T-helper 2 cell treated with Interferon-gamma antibody and Interleukin-4, amounts not matched to agents 5 μg/mL and 100 μg/mL, for 36 hours (primary cell): ENCODE measurements around the gene CCNDBP1.
A peak's percentile ranks its signal among the peaks of the same experiment; 100 is the strongest.

Experiments used
- DNase-seq: peaks from one replicate; pipeline ENCODE4 v3.0.0; 2021; ENCODE audit warnings: low spot score
- H3K27ac Mint-ChIP-seq: one replicate; pipeline ENCODE4 v1.8.0; 2021; ENCODE audit warnings: mild to moderate bottlenecking, mixed read lengths
- H3K27me3 Mint-ChIP-seq: one replicate; pipeline ENCODE4 v1.8.0; 2021; ENCODE audit warnings: low read depth, mixed read lengths
- H3K36me3 Mint-ChIP-seq: one replicate; pipeline ENCODE4 v1.8.0; 2021; ENCODE audit warnings: low read depth, mixed read lengths
- H3K4me1 Mint-ChIP-seq: one replicate; pipeline ENCODE4 v1.8.0; 2021; ENCODE audit warnings: low read depth, mixed read lengths
- H3K4me3 Mint-ChIP-seq: one replicate; pipeline ENCODE4 v1.8.0; 2022; ENCODE audit warnings: mild to moderate bottlenecking, moderate library complexity, mixed read lengths
- H3K9me3 Mint-ChIP-seq: one replicate; pipeline ENCODE4 v1.8.0; 2021; ENCODE audit warnings: mixed read lengths

CCNDBP1 gene

DNA sequence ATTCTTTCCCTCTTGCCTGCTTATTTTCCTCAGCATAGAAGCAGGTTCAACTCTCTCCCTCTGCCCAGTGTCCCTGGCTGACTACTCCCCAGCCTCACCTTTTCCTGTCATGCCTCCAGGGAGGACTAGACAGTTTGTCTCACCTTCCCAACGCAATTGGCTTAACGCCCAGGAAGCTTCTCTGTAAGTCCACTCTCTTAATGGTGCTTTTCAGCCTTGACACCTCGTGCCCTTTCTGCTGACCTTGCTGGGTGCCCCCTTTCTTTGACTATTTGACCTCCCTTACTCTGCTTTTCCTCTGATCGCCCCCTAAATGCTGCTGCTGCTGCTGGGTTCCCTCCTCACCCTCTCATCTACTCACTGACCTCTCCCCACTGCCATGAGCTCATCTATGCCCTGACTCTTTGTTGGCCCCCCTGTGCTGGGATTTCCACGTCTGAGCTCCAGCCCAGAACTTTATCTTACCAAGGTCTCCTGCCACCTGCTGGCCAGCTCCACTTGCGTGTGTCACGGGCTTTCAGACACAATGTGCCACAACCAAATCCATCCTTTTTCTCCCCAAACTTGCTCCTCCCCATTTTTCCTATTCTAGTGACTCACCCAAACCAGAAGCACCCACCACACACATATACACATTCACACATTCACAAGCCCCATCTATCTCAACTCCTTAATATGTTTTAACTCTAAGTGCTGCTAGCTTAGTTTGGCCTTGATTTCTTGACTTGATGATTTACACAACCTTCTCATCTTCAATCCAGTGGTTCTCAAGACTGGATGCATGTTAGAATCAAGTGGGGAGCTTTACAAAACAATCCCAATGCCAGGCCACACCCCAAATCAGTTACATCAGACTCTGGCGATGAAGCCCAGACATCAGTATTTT lies 19.1 kb downstream of the CCNDBP1 start:
- Mint-ChIP-seq H3K27ac (no peak overlapping the region), H3K4me3 (no peak overlapping the region), H3K27me3 (peaks cover 9% of the 10 kb centered on the region), H3K36me3 (no peaks in the 10 kb centered on the region), H3K4me1 (peaks cover 8% of the 10 kb centered on the region), H3K9me3 (no peaks in the 10 kb centered on the region)
- DNase-seq: peak; percentile 42

GRCh38 chr15:43206054-43206453 lies 20.9 kb downstream of the CCNDBP1 start:
- no peak overlapping the region for H3K4me3 Mint-ChIP-seq
- peaks cover 3% of the 10 kb centered on the region for H3K4me1 Mint-ChIP-seq
- no peak overlapping the region for H3K27ac Mint-ChIP-seq
- no peaks in the 10 kb centered on the region for H3K36me3 Mint-ChIP-seq
- no peak for DNase-seq
- H3K27me3 Mint-ChIP-seq: peaks cover 9% of the 10 kb centered on the region
- no peaks in the 10 kb centered on the region for H3K9me3 Mint-ChIP-seq

GRCh38 chr15:43207024-43207423 lies 21.8 kb downstream of the CCNDBP1 start:
- Mint-ChIP-seq H3K27me3 (peaks cover 9% of the 10 kb centered on the region), H3K4me1 (peaks cover 3% of the 10 kb centered on the region), H3K9me3 (no peaks in the 10 kb centered on the region), H3K4me3 (no peak overlapping the region), H3K27ac (no peak overlapping the region), H3K36me3 (no peaks in the 10 kb centered on the region)
- DNase-seq: no peak

DNA sequence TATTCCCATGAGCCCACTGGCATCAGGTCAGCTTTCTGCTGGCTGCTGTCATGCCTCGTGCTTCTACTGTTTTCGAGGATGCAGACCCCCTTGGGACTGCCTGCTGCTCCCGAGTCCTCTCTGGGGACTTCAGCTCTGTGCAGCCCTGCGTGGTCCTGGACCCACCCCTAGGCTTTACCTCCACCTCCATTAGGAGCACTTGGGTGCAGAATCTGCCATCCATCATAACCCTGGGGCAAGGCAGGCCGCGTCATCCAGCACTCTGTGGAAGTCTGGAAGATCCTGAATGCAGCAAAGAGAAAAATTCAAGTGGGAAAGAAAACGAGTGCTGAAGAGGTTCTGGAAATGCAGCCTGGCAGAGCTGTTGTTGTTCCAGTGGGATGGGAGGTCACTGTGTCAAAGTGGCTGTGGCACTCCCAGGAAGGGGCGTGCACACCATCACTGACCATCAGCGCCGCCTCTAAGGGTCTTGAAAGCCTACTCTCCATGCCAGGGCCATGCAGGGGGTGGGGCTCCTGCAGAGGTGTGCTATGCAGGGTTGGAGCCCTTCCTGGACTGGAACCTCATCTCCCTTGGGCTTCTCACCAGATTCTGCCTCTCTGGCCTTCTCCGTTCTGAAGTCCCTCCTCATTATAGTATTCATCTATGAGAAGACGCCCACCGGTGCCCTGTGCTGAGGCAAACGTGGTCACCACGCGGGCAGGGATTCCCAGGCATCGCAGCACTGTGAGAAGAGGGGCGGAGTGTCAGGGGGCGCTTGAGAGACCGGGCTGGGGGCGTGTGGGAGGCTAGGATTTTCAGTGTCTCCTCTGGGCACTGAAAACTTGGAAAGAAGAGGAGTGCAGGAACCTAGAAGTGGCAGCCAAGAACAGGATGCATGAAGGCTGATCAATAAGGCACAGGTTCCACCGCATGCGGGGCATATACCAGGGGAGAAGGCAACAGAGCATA lies 23.1 kb downstream of the CCNDBP1 start:
- Mint-ChIP-seq H3K27ac (no peak overlapping the region), H3K4me1 (peaks cover 3% of the 10 kb centered on the region), H3K9me3 (no peaks in the 10 kb centered on the region), H3K27me3 (peaks cover 9% of the 10 kb centered on the region), H3K4me3 (no peak overlapping the region), H3K36me3 (no peaks in the 10 kb centered on the region)
- no peak for DNase-seq

DNA sequence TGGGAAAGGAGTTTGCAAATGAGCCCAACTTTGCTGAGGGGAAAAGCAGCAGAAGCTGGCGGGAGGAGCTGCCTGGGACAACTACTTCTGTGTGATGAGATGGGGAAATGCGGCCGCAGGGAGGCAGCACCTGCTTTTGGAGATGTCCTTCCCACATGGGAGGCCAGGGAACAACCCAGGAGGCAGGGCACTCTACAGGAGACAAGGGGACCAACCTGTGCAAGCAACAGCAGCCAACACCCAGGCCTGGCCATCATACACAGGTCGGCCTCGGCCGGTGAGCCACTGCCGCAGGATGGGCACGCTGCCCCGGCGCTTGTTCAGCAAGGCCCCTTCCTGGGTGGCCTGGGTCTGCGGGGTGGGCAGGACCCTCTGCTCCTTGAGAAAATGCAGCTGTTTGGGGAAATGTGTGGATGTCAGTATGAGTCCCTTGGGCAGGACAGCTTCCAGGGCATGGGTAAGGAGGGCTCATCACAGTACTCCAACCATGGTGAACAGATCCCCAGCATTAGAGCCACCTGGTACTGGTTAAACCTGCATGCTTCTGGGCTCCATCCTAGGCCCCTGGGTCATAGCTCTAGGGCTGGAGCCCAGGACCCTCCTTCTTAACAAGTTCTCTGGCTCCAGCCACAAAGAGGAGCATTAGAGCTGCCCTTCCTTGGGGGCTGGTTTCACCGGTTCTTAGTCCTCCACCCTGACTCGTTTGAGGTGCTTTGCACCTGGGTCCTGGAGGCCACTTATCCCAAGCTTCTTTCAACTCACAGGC lies 24.0 kb downstream of the CCNDBP1 start:
- no peak for DNase-seq
- no peak overlapping the region for H3K27ac Mint-ChIP-seq
- no peaks in the 10 kb centered on the region for H3K9me3 Mint-ChIP-seq
- no peak overlapping the region for H3K4me3 Mint-ChIP-seq
- H3K27me3 Mint-ChIP-seq: peaks cover 9% of the 10 kb centered on the region
- peaks cover 1% of the 10 kb centered on the region for H3K4me1 Mint-ChIP-seq
- no peaks in the 10 kb centered on the region for H3K36me3 Mint-ChIP-seq

DNA sequence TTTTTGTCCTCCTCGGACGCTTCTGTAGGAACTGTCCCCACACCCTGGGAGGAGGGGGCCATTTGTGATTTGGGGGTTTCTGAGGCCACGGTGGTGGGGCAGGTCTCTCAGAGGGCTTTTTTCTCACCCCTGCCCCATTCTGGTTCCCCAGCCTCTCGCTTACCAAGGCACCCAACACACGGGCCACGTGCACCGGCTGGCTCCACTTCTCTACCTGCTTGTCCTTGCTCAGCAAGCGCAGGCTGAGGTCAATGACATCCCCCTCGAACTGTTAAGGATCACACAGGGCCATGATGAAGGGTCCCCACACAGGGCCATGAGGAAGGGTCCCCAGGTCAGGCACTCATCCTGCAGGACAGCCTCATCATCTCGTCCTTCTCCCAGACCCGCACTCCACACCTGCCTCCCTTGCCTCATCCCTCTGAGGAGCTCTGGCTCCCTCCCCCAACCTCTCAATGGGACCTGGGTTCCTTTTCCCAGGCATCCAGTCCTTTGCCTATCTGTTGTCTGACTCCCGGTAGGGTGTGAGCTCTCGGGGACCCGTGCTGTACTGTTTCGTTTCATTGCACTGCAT lies 25.1 kb downstream of the CCNDBP1 start:
- peaks cover 9% of the 10 kb centered on the region for H3K27me3 Mint-ChIP-seq
- H3K4me3 Mint-ChIP-seq: no peak overlapping the region
- no peak for DNase-seq
- no peak overlapping the region for H3K27ac Mint-ChIP-seq
- H3K4me1 Mint-ChIP-seq: no peaks in the 10 kb centered on the region
- no peaks in the 10 kb centered on the region for H3K9me3 Mint-ChIP-seq
- H3K36me3 Mint-ChIP-seq: no peaks in the 10 kb centered on the region

- Mint-ChIP-seq H3K4me1 (no peaks in the 10 kb centered on the region), H3K4me3 (no peak overlapping the region), H3K27me3 (peaks cover 9% of the 10 kb centered on the region), H3K9me3 (no peaks in the 10 kb centered on the region), H3K36me3 (no peaks in the 10 kb centered on the region), H3K27ac (no peak overlapping the region)
- no peak for DNase-seq
Observed at GRCh38 chr15:43210807-43211206, 25.6 kb downstream of the CCNDBP1 start.

GRCh38 chr15:43211224-43211735 lies 26.1 kb downstream of the CCNDBP1 start:
- DNase-seq: no peak
- Mint-ChIP-seq H3K36me3 (no peaks in the 10 kb centered on the region), H3K27ac (no peak overlapping the region), H3K9me3 (no peaks in the 10 kb centered on the region), H3K4me3 (no peak overlapping the region), H3K27me3 (peaks cover 9% of the 10 kb centered on the region), H3K4me1 (no peaks in the 10 kb centered on the region)

DNA sequence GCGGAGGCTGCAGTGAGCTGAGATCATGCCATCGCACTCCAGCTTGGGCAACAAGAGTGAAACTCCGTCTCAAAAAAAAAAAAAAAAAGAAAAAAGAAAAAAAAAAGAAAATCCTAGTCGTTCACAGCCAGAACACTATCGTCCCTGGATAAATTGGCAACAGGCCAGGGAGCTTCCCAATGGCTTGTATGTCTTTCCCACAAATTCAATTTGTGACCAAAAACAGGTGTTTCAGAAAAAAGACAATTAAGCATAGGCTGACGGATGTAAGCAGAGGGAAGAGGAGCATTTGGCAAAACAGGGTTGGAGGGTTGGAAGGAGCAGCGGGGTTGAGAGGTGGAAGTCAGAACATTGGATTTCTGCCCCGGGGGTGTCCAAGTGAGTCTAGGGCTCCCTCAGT lies 27.1 kb downstream of the CCNDBP1 start:
- H3K36me3 Mint-ChIP-seq: no peaks in the 10 kb centered on the region
- no peak for DNase-seq
- peaks cover 13% of the 10 kb centered on the region for H3K27me3 Mint-ChIP-seq
- no peak overlapping the region for H3K4me3 Mint-ChIP-seq
- H3K4me1 Mint-ChIP-seq: no peaks in the 10 kb centered on the region
- H3K9me3 Mint-ChIP-seq: peaks cover 4% of the 10 kb centered on the region
- no peak overlapping the region for H3K27ac Mint-ChIP-seq

GRCh38 chr15:43212951-43213350 lies 27.7 kb downstream of the CCNDBP1 start:
- Mint-ChIP-seq H3K36me3 (no peaks in the 10 kb centered on the region), H3K27ac (no peak overlapping the region), H3K9me3 (peaks cover 4% of the 10 kb centered on the region), H3K4me1 (no peaks in the 10 kb centered on the region), H3K4me3 (no peak overlapping the region), H3K27me3 (peaks cover 10% of the 10 kb centered on the region)
- DNase-seq: no peak

- Mint-ChIP-seq H3K9me3 (peaks cover 4% of the 10 kb centered on the region), H3K4me1 (no peaks in the 10 kb centered on the region), H3K4me3 (no peak overlapping the region), H3K27me3 (peaks cover 10% of the 10 kb centered on the region), H3K36me3 (no peaks in the 10 kb centered on the region), H3K27ac (no peak overlapping the region)
- DNase-seq: no peak
Observed at GRCh38 chr15:43213466-43213865, 28.3 kb downstream of the CCNDBP1 start.

DNA sequence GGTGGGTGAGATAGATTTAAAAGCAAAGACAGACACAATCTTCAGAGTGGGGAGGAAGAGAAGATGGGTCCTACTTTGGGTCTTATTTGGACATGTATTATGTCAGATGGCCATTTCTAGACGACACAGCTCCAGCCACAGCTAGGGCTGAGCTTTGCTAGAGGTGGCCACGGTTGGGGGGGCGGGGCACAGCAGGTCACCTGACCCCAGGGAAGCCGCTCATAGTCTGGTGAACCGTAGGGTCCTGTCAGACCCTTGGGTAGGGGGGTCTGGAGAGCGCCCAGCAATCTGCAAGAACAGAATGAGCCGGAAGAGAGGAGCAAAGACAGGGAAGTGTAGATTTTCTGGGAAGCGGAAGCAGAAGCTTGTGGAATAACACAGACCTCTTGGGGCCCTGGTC lies 29.0 kb downstream of the CCNDBP1 start:
- DNase-seq: no peak
- H3K4me1 Mint-ChIP-seq: no peaks in the 10 kb centered on the region
- peaks cover 4% of the 10 kb centered on the region for H3K9me3 Mint-ChIP-seq
- H3K4me3 Mint-ChIP-seq: no peak overlapping the region
- H3K36me3 Mint-ChIP-seq: no peaks in the 10 kb centered on the region
- H3K27me3 Mint-ChIP-seq: peaks cover 4% of the 10 kb centered on the region
- H3K27ac Mint-ChIP-seq: no peak overlapping the region

DNA sequence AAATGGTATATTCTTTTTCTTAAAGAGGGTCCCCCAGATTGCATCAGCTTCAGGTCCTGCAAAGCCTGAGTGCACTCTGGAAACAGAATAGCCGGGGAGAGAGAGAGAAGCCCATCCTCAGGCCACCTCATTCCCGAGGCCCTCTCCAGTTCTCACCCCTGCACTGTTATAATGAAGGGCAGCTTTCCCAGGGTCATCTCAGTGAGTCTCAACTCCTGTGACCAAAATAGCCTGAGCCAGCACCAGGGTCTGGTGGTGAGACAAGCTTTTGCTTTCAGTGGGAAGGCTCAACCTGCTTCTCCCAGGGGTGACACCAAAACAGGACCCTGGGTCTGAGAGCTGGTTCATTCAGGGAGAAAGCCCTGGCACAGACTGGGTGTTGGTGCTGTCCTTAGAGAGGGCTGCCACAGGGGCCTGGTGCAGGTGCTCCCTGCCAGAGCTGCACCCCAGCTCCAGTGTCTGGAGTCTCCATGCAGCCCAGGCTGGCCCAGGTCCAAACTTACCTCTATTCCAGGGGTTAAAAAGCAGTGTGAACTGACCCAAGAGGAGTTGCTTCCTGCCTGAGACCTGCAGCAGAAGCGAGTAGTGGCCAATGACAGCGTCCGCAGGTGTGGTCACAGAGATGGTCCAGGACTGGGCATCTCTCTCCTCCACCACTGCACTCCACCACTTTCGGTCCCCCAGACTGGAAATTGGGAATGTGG lies 29.5 kb downstream of the CCNDBP1 start:
- Mint-ChIP-seq H3K4me1 (no peaks in the 10 kb centered on the region), H3K4me3 (no peak overlapping the region), H3K27ac (no peak overlapping the region), H3K36me3 (no peaks in the 10 kb centered on the region), H3K27me3 (peaks cover 4% of the 10 kb centered on the region), H3K9me3 (peaks cover 4% of the 10 kb centered on the region)
- no peak for DNase-seq
